Loucy (cell line): Measurements from ENCODE around the gene NLRC3.

Experiments
- H2AFZ ChIP-seq: fragments of 200-600 bp; sonication (generic); 2 replicates; pipeline ENCODE4 v1.6.0; 2016; ENCODE audit warnings: antibody characterized with exemption, mild to moderate bottlenecking, low read length, moderate library complexity
- H3F3A ChIP-seq: fragments of 200-600 bp; 2 replicates; pipeline ENCODE4 v1.6.0; 2016; ENCODE audit warnings: antibody characterized with exemption, low read depth, mild to moderate bottlenecking
- H3K27me3 ChIP-seq: fragments of 200-600 bp; sonication (generic); 2 replicates; pipeline ENCODE4 v1.6.1; 2014; ENCODE audit warnings: low read length, mild to moderate bottlenecking; ENCODE audit not compliant: insufficient read depth, poor library complexity, severe bottlenecking
- H3K36me3 ChIP-seq: fragments of 200-600 bp; sonication (generic); 2 replicates; pipeline ENCODE4 v1.6.1; 2016; ENCODE audit warnings: low read length; ENCODE audit not compliant: insufficient read depth
- H3K4me1 ChIP-seq: fragments of 200-600 bp; sonication (generic); 2 replicates; pipeline ENCODE4 v1.5.1; 2014; ENCODE audit warnings: low read length, mild to moderate bottlenecking; ENCODE audit not compliant: insufficient read depth, poor library complexity, severe bottlenecking
- H3K4me2 ChIP-seq: fragments of 200-600 bp; sonication (generic); 2 replicates; pipeline ENCODE4 v1.6.0; 2014; ENCODE audit warnings: antibody characterized with exemption, low read length, low read depth, mild to moderate bottlenecking; ENCODE audit not compliant: poor library complexity, severe bottlenecking
- H3K4me3 ChIP-seq: fragments of 200-600 bp; sonication (generic); 2 replicates; pipeline ENCODE4 v1.5.1; 2014; ENCODE audit warnings: low read length, mild to moderate bottlenecking, mixed read lengths; ENCODE audit not compliant: poor library complexity, severe bottlenecking
- H3K79me2 ChIP-seq: fragments of 200-600 bp; sonication (generic); 2 replicates; pipeline ENCODE4 v1.6.1; 2014; ENCODE audit warnings: low read length; ENCODE audit not compliant: insufficient read depth
- H3K9ac ChIP-seq: fragments of 200-600 bp; sonication (generic); 2 replicates; pipeline ENCODE4 v1.6.0; 2014; ENCODE audit warnings: mild to moderate bottlenecking, low read depth, low read length, moderate library complexity; ENCODE audit not compliant: poor library complexity, severe bottlenecking
- H3K9me2 ChIP-seq: fragments of 200-600 bp; sonication (generic); replicated peaks from 2 replicates; pipeline ENCODE4 v1.6.1; 2016; ENCODE audit warnings: low read depth, low read length, mixed read lengths
- H3K9me3 ChIP-seq: fragments of 200-600 bp; sonication (generic); 2 replicates; pipeline ENCODE4 v1.6.1; 2014; ENCODE audit warnings: mild to moderate bottlenecking, antibody characterized with exemption, low read length, low read depth; ENCODE audit not compliant: insufficient read depth
- H4K20me1 ChIP-seq: fragments of 200-600 bp; sonication (generic); 2 replicates; pipeline ENCODE4 v1.6.0; 2014; ENCODE audit warnings: antibody characterized with exemption, low read length, mild to moderate bottlenecking; ENCODE audit not compliant: insufficient read depth, poor library complexity, severe bottlenecking
- CTCF ChIP-seq: fragments of 200-600 bp; sonication (generic); conservative IDR thresholded peaks from 2 replicates; pipeline ENCODE4 v1.5.1; 2014; ENCODE audit warnings: mild to moderate bottlenecking, antibody characterized with exemption, low read length
- EZH2phosphoT487 ChIP-seq: fragments of 200-600 bp; IDR thresholded peaks from 2 replicates; pipeline ENCODE4 v1.6.1; 2018; ENCODE audit warnings: antibody characterized with exemption, mild to moderate bottlenecking, moderate library complexity, borderline replicate concordance

Gene NLRC3

DNA sequence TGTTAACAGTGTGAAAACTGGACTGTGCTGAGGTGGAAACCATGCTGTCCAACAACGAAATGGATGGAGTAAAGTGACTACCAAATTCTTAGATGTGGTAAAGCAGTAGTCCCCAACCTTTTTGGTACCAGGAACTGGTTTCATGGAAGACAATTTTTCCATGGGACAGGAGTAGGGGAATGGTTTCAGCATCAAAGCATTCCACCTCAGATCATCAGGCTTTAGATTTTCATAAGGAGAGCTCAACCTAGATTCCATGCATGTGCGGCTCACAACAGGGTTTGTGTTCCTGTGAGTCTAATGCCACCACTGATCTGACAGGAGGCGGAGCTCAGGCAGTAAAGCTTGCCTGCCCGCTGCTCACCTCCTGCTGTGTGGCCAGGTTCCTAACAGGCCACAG, 22.7 kb upstream of the NLRC3 start:
- H3K79me2 ChIP-seq = no peaks in the 10 kb centered on the region
- no peaks in the 10 kb centered on the region for H3K36me3 ChIP-seq
- H3K27me3 ChIP-seq = no peaks in the 10 kb centered on the region
- H3K9me2 ChIP-seq = no peaks in the 10 kb centered on the region
- H3F3A ChIP-seq = no peaks in the 10 kb centered on the region
- TF ChIP-seq EZH2phosphoT487 (no peak), CTCF (no peak)
- H3K9me3 ChIP-seq = no peaks in the 10 kb centered on the region
- H4K20me1 ChIP-seq = no peaks in the 10 kb centered on the region
- H3K4me2 ChIP-seq = no peak overlapping the region
- no peaks in the 10 kb centered on the region for H3K4me1 ChIP-seq
- H3K9ac ChIP-seq = no peak overlapping the region
- H2AFZ ChIP-seq = no peak overlapping the region
- no peak overlapping the region for H3K4me3 ChIP-seq

- Histone ChIP-seq H3K4me1 (no peaks in the 10 kb centered on the region), H3F3A (no peaks in the 10 kb centered on the region), H3K4me2 (no peak overlapping the region), H3K9me2 (no peaks in the 10 kb centered on the region), H3K9ac (no peak overlapping the region), H3K4me3 (no peak overlapping the region), H3K79me2 (no peaks in the 10 kb centered on the region), H2AFZ (no peak overlapping the region), H4K20me1 (no peaks in the 10 kb centered on the region), H3K36me3 (no peaks in the 10 kb centered on the region), H3K27me3 (no peaks in the 10 kb centered on the region), H3K9me3 (no peaks in the 10 kb centered on the region)
- no peak for TF ChIP-seq EZH2phosphoT487
Measured at GRCh38 chr16:3599121-3599520, 21.9 kb upstream of the NLRC3 start.

DNA sequence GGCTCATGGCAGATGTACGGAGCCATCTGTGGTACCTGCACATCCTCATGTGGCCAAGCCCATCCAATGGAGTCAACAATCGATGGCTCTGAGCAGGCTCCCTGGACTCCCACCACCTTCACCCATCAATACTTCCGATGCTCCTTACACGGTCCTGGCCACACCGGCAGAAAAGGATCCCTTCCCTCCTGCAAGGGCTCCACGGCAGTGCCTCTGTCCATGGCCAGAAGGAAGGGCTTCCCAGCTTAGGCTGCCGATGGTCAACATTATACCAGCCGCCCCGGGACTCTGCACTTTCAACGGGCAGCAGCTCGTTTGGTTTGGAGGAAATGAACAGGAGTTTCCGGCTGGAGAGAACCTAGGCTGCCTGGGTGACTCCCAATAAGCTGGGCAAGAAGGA, 21.0 kb upstream of the NLRC3 start:
- TF ChIP-seq EZH2phosphoT487 (no peak), CTCF (no peak)
- no peaks in the 10 kb centered on the region for H3F3A ChIP-seq
- H3K4me2 ChIP-seq = no peak overlapping the region
- no peaks in the 10 kb centered on the region for H3K4me1 ChIP-seq
- no peaks in the 10 kb centered on the region for H3K27me3 ChIP-seq
- no peak overlapping the region for H3K9ac ChIP-seq
- no peaks in the 10 kb centered on the region for H3K79me2 ChIP-seq
- no peaks in the 10 kb centered on the region for H3K9me3 ChIP-seq
- no peak overlapping the region for H2AFZ ChIP-seq
- H3K36me3 ChIP-seq = no peaks in the 10 kb centered on the region
- H4K20me1 ChIP-seq = no peaks in the 10 kb centered on the region
- H3K9me2 ChIP-seq = no peaks in the 10 kb centered on the region
- no peak overlapping the region for H3K4me3 ChIP-seq

- no peaks in the 10 kb centered on the region for H3K4me1 ChIP-seq
- TF ChIP-seq CTCF (no peak), EZH2phosphoT487 (no peak)
- no peaks in the 10 kb centered on the region for H3K27me3 ChIP-seq
- no peaks in the 10 kb centered on the region for H3K9me2 ChIP-seq
- no peaks in the 10 kb centered on the region for H3K36me3 ChIP-seq
- H3K4me2 ChIP-seq = no peak overlapping the region
- no peaks in the 10 kb centered on the region for H4K20me1 ChIP-seq
- no peak overlapping the region for H2AFZ ChIP-seq
- H3K4me3 ChIP-seq = no peak overlapping the region
- no peaks in the 10 kb centered on the region for H3F3A ChIP-seq
- H3K79me2 ChIP-seq = no peaks in the 10 kb centered on the region
- H3K9me3 ChIP-seq = no peaks in the 10 kb centered on the region
- H3K9ac ChIP-seq = no peak overlapping the region
Measured at GRCh38 chr16:3597676-3598075, 20.5 kb upstream of the NLRC3 start.
